ENCODE data around the gene PCBP4.
A peak's percentile ranks its signal among the peaks of the same experiment; 100 is the strongest.

The PCBP4 gene

DNA sequence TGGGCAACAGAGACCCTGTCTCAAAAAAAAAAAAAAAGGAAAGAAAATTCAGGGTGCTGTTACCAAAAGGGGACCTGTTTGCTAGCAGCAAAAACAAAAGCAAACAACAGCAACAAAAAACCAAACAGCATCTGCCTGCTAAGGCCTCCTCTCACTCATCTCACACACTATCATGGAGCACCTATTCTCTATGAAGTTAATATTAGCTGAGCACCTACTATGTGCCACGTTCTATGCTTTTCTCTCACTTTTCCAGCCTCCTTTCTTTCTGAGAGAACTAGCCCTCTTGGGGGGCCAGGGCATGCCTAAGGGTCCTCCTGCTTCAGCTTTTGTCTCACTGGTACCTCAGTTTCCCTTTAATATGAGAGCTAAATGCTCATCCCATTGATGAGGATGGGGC, 12.5 kb downstream of the PCBP4 start:
- DNase-seq: no peak

DNA sequence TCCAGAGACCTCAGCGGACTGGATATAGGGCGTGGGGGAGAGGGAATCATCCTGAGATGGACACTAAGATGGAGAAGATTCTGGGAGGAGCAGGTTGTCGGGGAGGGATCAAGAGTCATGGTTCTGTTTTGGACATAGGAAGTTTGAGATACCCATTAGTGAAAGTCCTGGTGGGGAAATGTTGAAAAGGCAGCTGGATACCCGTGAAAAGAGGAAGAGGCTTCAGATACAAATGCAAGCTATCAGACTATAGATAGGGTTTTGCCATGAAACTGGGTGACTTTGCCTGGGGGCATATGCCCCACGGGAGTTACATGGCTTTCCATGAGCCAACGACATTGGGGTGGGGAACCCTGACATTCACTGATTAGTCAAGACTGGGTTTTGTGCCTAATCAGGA, 13.1 kb downstream of the PCBP4 start:
- no peak for DNase-seq

DNA sequence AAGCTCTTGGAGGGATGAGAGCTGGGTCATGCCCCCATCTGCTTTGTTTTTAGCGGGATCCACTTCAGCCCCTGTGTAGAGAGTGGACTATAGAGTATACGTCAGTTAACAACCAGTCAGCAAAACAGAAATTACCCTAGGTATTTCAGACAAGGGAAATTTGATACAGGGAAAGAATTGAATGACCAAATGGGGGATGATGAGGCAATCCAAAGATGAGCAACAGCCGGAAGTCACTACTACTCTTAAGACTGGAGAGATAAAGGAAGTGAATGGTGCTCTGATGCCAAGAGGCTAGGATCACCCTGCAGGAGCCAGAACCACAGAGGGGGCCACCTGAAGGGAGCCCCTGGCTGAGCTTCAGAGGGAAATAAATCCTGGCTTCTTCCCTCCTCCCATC, 13.8 kb downstream of the PCBP4 start:
- DNase-seq: no peak

DNA sequence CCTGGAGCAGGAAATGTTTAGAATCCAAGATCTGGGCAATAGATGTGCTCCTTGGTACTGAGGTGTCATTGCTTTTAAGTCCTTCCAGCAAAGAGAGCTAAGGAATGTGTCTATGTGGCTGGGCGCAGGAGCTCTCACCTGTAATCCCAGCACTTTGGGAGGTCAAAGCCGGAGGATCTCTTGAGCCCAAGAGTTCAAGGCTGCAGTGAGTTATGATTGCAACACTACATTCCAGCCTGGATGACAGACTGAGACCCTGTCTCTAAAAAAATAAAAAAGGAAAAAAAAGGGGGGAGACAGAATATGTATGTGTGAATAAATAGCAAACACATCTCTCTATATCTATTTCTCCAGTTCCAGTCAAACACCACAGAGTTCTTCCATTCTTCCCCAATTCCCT, 16.4 kb downstream of the PCBP4 start:
- DNase-seq: no peak

DNA sequence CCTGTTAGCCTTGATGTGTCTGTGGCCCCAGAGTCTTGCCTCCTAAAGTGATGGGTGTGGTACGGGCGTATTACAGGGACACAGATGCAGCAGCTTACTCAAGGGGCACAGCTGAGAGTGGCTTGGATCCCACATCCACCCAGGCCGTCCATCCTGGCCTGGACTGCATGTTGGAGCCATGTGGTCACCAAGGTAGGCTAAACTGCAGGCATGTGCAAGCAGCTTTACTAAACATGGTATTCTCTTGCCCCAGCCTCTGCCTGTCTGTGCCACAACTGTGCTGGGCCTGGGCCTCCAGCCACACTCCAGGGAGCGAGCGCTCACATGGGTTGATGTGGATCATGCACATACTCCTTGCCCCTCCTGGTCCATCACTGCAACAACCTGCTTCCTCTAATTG, 18.1 kb downstream of the PCBP4 start:
- no peak for DNase-seq

DNA sequence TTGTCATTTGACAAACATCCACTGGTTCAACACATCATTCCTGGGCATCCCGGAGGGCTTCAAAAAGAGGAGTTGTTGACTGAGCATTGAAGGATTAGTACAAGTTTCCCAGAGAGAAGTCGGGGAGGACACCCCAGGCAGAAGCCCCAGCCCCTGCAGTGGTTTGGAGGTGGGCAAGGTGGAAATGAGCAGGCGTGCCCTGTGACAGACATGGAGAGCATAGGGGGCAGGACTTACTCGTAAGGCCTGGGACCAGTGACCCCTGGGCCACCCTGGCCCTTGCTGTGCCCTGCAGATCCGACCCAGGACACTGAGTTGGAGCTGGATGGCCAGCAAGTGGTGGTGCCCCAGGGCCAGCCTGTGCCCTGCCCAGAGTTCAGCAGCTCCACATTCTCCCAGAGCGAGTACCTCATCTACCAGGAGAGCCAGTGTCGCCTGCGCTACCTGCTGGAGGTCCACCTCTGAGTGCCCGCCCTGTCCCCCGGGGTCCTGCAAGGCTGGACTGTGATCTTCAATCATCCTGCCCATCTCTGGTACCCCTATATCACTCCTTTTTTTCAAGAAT, 19.2 kb downstream of the PCBP4 start:
- DNase-seq: no peak

DNA sequence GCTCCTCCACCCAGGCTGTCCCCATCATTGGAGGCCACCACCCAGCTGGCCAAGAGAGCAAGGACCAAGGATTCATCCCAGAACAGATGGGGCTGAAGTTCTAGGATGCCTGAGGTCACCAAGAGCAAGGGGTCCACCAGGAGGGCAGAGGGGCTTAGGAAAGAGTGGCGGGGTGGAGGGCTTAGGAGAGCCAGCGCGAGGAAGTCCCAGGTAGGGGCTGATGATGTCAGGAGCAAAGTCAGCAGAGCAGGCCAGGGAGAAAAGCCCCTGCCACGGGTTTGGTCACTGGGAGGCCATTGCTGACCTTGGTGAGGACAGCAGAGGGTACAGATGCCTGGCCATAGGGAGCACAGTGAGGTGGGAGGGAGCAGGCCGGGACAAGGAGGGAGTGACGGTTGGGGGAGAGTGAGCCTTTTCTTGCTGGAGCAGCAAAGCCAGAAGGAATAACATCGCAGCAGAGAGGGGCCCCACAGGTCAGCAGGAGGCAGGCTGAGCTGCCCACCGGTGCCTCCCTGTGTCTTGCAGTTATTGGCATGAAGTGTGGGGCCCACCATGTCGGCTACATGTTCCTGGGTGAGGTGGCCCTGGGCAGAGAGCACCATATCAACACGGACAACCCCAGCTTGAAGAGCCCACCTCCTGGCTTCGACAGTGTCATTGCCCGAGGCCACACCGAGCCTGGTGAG, 19.9 kb downstream of the PCBP4 start:
- no peak for DNase-seq

DNA sequence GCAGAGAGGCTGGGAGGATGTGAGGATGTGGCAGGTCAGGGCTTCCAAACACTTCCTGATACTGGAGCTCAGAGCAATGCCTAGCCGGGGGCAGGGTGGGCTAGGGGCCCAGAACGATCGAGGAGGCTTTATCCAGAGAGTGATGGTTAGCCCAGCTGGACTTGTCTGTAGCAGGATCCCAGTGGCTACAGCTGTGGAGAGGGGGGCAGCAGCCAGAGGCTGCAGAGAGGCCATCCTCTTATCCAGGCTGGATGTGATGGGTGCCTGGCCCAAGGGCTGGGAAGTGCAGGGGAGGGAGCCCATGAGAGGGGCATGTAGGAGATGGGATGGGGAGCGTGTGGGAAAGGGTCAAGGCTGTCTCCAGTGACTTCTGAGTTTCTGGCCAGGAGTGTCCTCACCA, 20.5 kb downstream of the PCBP4 start:
- DNase-seq: no peak

DNA sequence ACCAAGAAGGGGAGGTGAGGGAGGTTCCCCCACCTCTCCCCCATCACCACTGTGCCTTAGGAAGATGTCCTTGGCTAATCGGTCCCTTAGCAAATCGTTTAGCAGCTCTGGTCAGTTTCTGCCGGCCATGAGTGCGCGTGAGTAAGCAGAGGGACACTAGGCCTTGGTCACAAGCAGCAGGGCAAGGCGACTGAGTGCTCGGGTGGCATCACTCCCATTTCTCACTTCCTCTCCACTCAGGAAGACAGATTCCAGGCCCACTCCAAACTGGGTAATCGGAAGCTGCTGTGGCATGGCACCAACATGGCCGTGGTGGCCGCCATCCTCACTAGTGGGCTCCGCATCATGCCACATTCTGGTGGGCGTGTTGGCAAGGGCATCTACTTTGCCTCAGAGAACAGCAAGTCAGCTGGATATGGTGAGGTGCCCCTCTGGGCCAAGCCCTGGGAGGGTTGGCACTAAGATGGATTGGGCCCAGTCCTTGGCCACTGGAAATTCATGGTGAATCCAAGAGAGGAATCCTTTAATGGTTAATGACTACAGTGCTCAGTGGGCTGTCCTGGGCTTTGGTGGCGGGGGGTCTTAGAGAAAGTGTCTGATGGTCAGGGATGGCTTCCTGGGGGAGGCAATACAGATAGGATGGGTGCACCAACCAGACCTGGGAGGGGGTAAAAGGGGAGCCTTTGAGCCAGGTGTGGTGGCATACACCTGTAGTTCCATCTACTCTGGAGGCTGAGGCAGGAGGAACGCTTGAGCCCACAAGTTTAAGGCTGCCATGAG, 21.1 kb downstream of the PCBP4 start:
- DNase-seq: no peak

DNA sequence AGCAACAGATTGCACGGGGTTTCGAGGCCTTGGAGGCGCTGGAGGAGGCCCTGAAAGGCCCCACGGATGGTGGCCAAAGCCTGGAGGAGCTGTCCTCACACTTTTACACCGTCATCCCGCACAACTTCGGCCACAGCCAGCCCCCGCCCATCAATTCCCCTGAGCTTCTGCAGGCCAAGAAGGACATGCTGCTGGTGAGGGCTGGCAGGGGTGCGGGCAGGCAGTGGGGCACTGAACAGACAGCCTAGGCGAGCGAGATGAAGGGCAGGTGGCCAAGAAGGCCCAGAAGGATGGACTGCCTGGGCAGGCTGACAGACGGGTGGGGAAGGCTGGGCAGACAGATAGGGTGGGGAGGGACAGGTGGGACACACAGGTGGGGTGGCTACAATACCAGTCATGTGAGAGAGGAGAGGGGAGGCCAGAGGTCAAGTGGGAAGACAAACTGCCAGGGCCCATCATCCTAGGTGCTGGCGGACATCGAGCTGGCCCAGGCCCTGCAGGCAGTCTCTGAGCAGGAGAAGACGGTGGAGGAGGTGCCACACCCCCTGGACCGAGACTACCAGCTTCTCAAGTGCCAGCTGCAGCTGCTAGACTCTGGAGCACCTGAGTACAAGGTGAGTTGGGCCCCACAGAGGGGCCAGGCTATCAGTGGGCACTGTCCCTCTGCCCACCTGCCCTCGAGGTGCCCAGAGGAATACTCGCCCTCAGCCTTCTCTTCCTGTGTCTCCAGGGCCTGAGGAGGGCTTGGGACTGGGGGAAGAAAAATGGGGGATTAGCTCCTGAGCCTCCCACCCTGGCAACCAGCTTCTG, 22.0 kb downstream of the PCBP4 start:
- no peak for DNase-seq

DNA sequence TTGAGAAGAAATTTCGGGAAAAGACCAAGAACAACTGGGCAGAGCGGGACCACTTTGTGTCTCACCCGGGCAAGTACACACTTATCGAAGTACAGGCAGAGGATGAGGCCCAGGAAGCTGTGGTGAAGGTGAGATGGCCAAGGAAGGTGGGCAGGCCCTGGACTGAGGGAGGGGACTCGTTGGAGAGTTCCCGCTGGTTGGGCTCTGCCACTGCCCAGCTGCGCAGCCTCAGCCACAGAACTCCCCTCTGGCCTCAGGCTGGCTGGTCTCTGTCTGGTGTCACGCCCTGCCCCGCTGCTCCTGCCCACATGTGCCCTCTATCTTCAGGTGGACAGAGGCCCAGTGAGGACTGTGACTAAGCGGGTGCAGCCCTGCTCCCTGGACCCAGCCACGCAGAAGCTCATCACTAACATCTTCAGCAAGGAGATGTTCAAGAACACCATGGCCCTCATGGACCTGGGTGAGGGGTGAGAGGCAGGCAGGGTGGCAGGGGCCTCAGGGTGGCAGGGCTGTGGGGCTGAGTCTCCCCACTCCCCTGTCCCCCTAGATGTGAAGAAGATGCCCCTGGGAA, 22.7 kb downstream of the PCBP4 start:
- DNase-seq: no peak

DNA sequence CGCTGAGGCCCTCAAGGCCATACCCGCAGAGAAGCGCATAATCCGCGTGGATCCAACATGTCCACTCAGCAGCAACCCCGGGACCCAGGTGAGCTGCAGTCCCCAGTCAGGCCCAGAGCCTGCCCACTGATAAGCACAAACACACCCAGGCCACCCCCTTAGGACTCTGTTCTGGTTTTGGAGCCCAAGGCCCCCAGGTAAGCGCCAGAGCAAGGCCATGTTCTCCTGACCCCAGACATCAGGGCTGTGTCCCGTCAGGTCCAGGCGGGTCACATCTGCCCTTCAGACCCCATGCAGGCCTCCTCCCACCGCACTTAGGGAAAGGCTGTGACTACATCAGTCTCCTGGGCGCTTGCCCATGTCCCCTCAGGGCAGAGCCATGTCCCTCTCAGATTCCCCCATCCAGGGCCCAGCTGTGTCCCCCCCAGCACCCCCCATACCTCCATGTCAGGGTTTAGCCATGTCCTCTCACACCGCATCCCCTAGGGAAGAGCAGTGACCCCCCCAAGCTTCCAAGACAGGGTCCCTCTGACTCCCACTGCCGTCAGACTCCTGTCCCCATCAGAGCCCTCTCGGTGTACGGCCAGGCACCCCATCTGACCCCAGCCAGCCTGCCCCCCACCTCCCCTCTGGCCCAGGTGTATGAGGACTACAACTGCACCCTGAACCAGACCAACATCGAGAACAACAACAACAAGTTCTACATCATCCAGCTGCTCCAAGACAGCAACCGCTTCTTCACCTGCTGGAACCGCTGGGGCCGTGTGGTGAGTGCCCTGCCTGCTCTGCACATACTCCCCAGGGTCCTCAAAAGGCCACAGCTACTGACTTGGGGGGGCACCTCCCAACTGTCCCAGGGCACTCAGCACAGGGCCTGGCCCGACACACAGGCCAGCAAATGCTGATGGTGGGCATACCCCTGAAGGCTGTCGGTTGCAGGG, 23.5 kb downstream of the PCBP4 start:
- no peak for DNase-seq

DNA sequence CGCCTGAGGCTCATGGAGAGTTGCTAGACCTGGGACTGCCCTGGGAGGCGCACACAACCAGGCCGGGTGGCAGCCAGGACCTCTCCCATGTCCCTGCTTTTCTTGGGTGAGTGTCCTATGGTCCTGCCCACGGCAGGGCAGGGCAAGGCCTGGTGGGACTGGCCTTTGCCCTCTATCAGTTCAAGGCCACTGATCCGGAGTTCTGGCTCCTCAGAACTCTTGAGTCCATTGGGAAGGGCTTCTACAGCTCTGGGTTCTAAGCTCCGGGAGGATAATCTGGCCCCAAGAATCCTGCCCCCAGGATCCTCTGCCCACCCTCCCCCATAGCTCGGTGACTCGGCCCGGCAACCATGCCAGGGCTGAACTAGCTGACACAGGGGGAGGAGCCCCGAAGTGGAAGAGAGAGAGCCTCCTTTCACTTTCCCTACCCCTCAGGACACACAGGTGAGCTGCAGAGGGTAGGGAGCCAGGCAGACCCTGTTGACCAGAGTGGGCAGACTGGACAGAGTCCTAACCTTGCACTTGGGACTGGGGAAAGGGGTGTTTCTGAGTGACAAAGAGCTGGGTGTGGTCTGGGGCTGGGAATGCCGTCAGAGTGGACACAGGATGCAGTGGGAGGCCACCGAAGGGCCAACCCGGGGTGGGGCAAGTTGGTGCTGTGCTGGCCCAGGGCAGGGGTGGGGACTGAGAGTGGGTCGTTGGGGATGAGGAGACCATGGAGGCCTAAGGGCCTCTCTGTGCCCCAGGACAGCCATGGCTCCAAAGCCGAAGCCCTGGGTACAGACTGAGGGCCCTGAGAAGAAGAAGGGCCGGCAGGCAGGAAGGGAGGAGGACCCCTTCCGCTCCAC, 24.4 kb downstream of the PCBP4 start:
- peak; percentile 62 for DNase-seq

DNA sequence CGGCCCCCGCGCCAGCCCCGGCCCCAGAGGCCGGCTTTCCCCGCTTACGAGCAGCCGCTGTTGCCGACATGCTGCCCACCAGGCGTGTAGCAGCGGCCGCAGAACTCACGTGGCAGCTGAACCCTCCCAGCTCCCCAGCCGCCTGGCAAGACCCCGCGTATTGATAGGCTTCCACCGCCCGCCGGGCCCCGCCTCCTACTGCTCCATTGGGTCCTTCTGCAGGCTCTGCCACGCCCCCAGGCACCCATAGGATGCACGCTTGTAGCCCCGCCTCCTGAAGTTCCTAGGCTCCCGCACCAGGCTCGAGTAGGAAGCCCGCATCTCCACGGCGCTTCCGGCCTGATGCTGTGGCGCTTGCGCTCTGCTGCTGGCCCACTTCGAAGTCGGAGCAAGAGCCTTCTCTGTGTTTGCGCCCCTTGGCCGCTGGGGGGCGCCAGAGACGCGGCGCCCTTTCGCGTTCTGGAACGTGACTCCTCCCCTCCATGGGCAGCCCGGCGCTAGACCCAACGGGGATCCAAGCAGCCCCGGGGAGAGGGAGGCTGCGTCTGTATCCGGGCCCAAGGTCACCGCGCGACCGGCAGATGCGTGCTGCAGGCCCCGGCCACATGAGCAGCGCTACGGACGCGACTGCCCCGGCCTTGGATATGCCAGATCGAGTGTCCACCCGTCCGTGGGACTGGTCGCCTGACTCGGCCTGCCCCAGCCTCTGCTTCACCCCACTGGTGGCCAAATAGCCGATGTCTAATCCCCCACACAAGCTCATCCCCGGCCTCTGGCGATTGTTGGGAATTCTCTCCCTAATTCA, 25.3 kb downstream of the PCBP4 start, which contains the start of the genes PARP3 and RRP9:
Gene PARP3 (plus strand): TSS at position 566 of the 805 bp plus-strand sequence. CDS start 993 bp downstream, outside the sequence.
Gene RRP9 (minus strand): TSS at position 107 of the 805 bp plus-strand sequence. CDS start 37 bp downstream, at position 70.
- peak; percentile 100 for DNase-seq

DNA sequence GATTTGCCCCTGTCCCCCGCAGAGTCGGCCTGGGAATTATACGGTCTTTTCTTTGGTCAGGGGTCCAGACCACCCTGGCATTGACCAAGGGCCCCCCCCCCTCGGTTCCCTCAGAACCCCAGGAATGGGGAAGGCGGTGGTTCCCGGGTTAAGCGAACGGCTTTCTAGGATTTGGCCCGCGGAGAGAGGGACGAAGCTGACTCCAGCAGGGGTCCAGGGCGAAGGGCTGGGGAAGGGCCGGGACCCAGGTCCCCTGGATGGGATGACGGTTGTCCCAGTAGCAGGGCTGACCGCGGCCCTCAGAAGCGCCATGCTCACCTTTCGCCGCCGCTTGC, 25.8 kb downstream of the PCBP4 start:
- no peak for DNase-seq

DNA sequence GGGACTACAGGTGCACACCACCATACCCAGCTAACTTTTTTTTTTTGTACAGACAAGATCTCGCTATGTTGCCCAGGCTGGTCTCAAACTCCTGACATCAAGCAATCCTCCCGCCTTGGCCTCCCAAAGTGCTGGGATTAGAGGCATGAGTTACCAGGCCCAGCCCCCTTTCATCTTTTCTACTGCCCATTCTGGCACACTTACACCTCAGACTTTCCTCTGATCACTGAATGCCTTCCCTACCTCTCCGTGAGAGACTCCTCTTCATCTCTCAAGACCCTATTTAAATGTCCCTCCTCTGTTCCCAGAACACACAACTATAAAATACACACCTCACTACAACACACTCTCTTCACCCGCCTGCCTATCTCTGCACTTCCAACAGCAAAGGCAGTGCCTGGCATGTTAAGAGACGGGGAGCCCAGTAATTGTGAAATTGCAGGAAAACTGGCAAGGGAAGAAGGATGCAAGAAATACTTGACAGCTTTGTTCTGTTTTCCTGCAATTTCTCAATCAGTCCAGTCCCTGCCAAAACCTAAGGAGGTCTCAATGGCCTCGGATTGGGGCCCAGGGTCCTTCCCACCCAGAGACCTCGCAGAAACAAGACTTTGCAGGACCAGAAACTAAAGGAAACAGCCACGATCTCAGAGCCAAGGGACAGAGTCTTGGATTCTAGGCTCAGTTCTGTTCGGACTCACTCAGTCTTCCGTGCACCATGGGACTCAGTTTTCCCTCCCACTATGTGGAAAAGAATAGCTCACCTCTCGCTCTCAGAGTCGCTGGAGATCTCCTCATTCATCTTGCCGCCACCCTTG, 26.4 kb downstream of the PCBP4 start:
- DNase-seq: no peak

DNA sequence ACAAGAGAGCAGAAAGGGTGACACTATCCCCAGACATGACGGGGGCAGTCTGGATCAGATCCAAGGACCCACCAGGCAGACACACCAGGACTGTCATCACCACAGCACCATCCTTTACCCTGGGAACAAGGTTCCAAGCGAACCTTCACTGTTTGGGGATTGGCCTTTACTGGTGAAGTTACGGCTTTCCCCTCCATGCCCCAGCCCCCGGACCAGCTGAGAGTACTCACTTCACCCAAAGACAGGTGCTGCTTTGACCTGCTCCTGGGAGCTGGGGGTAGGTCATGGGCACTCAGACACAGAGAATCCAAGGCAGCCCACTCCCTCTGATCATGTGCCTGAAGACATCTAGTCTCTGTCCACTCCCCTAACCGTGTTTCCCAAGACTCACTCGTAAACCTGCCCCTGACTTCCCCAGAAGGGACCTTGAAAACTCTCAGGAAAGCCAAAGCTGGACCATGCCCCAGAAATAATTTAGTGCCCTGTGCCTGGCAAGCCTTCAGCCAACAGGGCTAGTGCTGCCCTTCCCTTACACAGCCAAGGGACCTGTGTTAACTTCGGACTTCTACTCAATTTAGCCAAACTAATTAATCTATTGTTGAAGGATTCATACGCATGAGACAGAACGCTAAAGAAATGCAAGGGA, 28.4 kb downstream of the PCBP4 start:
- DNase-seq: no peak
